Testis (tissue), 2 donors: ENCODE results near the gene HHIPL1.

Experiments
- POLR2A ChIP-seq: fragments of 450-650 bp; IDR thresholded peaks from one replicate; pipeline ENCODE4 v1.6.1; 2017; ENCODE audit warnings: antibody characterized with exemption, mild to moderate bottlenecking, moderate library complexity
- TF ChIP-seq, protein P1 (sequence below), 3 experiments: fragments of 450-650 bp in 2 of 3; fragments of 200-600 bp in 1 of 3; sonication (generic) in 1 of 3; IDR thresholded peaks; one replicate each; pipeline ENCODE4 v1.5.1; 2016 to 2019; ENCODE audit warnings: antibody characterized with exemption in 3 of 3, mild to moderate bottlenecking in 2 of 3, moderate library complexity in 1 of 3

GRCh38 chr14:99672506-99673304 is 27.8 kb downstream of the HHIPL1 start:
- TF ChIP-seq POLR2A = no peak
- TF ChIP-seq, protein P1, sequence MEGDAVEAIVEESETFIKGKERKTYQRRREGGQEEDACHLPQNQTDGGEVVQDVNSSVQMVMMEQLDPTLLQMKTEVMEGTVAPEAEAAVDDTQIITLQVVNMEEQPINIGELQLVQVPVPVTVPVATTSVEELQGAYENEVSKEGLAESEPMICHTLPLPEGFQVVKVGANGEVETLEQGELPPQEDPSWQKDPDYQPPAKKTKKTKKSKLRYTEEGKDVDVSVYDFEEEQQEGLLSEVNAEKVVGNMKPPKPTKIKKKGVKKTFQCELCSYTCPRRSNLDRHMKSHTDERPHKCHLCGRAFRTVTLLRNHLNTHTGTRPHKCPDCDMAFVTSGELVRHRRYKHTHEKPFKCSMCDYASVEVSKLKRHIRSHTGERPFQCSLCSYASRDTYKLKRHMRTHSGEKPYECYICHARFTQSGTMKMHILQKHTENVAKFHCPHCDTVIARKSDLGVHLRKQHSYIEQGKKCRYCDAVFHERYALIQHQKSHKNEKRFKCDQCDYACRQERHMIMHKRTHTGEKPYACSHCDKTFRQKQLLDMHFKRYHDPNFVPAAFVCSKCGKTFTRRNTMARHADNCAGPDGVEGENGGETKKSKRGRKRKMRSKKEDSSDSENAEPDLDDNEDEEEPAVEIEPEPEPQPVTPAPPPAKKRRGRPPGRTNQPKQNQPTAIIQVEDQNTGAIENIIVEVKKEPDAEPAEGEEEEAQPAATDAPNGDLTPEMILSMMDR (IDR thresholded peaks at IDR 0.05) = no peak
